ENCODE measurements around the gene ZGLP1.
A peak's percentile ranks its signal among the peaks of the same experiment; 100 is the strongest.

Gene ZGLP1

DNA sequence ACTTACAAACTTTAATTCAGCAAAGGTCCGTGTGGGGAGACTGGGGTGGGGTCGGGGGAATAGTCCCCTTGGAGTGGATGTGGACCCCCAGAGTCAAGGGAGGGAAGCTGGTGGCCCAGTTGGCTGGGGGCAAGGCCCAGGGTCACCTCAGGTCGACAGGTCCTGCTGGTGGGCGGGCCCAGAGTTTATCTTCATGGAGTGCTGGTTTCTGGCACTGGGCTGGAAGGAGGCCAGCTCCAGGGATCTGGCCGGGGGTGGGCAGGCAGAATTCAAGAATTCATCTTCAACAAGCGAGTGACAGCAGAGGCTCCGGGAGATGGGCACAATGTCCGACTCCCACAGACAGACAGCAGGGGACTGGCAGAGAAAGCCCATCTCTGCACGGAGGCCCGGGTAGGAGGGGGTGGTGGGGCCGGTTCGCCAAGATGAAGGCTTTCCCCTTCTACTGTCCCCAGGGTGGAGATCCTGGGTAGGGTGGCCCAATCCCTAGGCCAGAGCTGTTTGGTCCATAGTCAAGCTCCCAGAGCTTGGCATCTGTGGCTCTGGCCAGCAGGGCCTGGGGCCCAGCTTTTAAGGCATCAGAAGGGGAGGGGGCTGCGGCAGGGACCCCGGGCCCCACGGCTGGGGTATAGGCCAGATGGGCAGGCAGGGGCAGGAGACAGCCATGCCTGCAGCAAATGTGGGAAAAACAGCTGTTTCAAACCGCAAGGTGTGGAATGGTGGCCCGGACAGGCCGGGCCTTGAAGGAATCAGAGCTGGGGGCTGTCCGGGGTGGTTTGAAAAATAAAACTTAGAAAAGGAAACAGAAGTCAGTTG, 6.8 kb upstream of the ZGLP1 start:
- TF ChIP-seq, protein P1, sequence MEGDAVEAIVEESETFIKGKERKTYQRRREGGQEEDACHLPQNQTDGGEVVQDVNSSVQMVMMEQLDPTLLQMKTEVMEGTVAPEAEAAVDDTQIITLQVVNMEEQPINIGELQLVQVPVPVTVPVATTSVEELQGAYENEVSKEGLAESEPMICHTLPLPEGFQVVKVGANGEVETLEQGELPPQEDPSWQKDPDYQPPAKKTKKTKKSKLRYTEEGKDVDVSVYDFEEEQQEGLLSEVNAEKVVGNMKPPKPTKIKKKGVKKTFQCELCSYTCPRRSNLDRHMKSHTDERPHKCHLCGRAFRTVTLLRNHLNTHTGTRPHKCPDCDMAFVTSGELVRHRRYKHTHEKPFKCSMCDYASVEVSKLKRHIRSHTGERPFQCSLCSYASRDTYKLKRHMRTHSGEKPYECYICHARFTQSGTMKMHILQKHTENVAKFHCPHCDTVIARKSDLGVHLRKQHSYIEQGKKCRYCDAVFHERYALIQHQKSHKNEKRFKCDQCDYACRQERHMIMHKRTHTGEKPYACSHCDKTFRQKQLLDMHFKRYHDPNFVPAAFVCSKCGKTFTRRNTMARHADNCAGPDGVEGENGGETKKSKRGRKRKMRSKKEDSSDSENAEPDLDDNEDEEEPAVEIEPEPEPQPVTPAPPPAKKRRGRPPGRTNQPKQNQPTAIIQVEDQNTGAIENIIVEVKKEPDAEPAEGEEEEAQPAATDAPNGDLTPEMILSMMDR (conservative IDR thresholded peaks at IDR 0.05), result no peak
- peak overlapping the region; percentile 66 for H3K27ac ChIP-seq

DNA sequence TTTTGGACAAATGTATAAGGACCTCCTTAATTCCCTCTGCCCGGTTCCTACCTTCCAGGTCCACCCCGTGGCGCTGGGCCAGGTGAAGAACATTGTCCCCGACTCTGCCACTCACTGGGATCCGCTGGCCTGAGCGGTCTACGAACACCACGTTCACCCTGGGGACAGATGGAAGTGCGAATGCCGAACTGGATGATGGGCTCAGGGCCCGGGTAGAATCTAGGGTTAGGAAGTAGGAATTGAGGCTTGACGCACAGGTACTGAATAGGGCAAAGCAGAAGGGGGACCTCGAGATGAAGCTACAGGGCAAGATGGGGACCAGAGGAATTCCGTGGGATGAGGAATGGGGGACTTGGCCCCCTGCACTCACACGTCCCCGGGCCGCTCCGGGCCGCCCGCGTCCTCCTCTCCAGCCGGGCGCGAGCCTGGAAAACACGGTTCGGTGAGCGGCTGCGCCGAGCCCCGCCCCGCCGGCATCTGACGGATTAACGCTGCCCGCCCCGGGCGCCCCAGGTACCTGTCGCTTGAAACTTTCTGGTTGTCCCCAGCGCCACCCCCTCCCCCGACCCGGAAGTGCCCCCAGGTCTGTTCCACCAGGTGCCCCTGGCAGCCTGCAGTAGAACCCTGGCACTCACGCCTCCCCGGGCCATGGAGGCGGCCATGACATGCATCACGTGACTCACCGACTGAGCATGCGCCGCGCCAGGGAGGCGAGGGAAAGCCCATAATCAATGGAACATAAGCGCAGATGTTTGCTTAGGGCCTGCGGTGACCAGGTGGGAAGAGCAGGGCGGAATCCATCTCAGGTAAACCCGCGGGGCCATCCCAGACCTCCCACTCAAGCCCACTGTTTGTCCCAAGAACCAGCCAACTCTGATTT, 6.0 kb upstream of the ZGLP1 start, which contains the start of gene FDX2:
TSS of gene FDX2 (minus strand) at position 681 of the 880 bp plus-strand sequence. CDS start at position 662, 19 bp downstream.
- TF ChIP-seq, protein P1 (conservative IDR thresholded peaks at IDR 0.05), result no peak
- H3K27ac ChIP-seq, result peak within 1 kb of the TSS; percentile 66

DNA sequence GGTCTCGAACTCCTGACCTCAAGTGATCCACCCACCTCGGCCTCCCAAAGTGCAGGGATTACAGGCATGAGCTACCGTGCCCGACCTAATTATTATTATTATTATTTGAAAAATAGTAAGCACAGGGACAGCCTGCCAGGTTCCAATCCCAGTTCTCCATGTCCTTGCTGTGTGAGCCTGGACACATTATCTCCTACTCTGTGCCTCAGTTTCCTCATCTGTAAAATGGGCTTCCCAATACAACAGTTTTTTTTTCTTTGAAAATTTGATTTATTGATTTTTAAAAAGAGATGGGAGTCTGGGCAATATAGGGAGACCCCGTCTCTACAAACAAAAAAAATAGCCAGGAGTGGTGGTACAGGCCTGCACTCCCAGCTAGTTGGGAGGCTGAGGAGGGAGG, 3.3 kb downstream of the ZGLP1 start:
- no peak overlapping the region for H3K27ac ChIP-seq
- TF ChIP-seq, protein P1 (conservative IDR thresholded peaks at IDR 0.05), result no peak

DNA sequence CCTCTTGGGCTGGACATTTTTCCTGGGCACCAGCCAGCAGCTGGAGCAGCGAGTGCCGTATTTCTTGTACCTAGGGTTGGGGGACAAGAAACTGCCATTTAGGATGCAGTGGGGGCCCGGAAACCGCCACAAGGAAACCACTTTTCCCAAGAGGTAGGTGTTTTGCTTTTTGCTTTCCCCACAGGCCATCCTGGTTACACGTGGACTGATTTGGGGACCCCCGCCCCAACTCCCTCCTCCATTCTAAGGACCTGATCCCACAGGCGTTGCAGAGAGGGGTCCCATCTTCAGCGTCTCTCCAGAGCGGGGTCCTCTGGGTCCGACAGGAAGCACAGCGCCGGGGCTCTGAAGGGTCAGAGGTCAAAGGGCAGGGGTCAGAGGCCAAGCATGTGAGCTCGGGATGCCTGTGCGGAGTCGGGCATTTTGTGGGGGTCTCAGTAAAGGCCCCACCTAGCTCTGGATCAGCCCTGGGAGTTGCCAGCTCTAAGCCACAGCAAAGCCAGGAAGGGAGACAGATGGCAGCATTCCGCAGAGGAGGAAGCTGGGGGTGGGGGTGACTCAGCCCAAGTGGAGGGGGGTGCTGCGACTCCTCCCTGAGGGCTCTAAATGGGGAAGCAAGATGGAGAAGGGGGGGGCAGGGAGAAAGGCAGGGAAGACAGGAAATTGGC, 4.3 kb downstream of the ZGLP1 start:
- no peak overlapping the region for H3K27ac ChIP-seq
- TF ChIP-seq, protein P1 (conservative IDR thresholded peaks at IDR 0.05), result no peak

DNA sequence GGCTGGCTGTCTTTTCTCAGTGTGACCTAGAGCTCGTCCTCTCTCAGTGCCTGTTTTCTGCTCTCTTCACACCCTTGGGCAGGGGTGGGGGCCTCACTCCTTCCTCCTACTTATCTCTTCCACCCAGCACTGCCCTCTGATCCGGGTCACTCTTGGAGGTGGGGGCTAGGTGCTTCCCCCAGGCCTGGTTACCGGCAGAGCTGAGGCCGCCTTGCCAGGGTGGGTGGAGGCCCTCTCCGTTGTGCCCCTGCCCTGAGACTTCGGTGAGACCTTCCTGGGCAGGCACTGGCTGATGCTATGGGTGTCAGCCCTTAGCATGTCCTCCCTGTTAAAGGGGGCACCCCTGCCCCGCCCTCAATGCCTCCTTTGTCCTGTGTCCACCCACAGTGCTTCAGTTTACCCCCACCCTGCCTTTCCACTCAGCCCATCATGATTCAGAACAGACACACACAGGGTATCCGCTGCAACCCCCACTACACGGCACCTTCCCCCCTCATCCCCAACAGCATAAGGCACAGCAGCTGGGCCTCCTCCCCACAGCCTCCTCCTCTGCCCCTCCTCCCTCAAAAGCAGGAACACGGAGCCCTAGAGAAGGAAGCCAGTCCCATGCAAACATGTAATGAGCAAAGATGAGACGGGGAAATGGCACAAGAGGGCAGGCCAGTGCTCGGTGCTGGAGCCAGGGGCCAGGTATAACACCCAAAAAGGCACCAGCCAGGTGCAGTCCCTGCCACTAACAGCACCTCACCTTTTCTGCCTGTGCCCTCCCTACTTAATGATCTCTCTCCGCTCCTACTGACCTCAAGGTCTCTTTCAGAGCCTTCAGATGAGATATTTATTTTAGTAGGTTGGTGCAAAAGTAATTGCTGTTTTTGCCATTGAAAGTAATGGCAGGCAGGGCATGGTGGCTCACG, 9.8 kb downstream of the ZGLP1 start:
- H3K27ac ChIP-seq, result no peak overlapping the region
- TF ChIP-seq, protein P1 (conservative IDR thresholded peaks at IDR 0.05), result no peak

DNA sequence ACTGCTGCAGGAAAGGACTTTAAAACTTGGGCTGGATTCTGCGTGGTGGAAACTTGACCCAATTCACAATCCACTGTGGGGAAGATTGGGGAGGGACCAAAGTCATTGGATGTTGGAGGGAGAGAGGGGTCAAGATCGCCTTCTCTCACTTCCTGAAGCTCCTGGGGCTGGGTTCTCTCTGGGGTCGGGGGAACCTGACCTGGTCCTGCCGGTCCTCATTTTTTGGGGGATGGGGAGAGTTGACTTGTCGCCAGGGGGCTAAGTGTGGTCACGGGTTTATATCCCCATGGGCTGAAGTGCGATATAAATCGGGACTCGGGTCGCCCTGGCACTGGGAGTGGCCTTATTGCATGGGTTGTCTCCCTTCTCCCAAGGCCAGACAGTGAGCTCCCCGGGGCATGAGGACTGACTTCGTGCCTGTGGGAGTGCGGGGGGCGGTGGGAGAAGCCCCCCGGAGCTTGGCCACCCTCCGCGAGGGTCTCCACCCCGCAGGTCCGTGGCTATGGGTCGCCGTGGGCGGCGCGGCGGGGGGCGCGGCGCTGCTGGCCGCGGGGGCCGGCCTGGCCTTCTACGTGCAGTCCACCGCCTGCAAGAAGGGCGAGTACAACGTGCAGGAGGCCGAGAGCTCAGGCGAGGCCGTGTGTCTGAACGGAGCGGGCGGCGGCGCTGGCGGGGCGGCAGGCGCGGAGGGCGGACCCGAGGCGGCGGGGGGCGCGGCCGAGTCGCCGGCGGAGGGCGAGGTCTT, 13.6 kb downstream of the ZGLP1 start:
- H3K27ac ChIP-seq, result no peak overlapping the region
- TF ChIP-seq, protein P1 (conservative IDR thresholded peaks at IDR 0.05), result no peak

All from VCaP (cell line).